GM21367 (cell line): ENCODE measurements around the gene DPF1.
"Not testable (repeated sequence)": the region's sequence is repeated elsewhere in the genome, so short reads cannot be mapped to it uniquely, and the experiment has no call there.

ENCODE experiments used
- ATAC-seq: cut with Tn5 transposase; IDR thresholded peaks from one replicate; pipeline ENCODE4 v1.9.1; 2021; ENCODE audit not compliant: unreplicated experiment

DPF1 gene

DNA sequence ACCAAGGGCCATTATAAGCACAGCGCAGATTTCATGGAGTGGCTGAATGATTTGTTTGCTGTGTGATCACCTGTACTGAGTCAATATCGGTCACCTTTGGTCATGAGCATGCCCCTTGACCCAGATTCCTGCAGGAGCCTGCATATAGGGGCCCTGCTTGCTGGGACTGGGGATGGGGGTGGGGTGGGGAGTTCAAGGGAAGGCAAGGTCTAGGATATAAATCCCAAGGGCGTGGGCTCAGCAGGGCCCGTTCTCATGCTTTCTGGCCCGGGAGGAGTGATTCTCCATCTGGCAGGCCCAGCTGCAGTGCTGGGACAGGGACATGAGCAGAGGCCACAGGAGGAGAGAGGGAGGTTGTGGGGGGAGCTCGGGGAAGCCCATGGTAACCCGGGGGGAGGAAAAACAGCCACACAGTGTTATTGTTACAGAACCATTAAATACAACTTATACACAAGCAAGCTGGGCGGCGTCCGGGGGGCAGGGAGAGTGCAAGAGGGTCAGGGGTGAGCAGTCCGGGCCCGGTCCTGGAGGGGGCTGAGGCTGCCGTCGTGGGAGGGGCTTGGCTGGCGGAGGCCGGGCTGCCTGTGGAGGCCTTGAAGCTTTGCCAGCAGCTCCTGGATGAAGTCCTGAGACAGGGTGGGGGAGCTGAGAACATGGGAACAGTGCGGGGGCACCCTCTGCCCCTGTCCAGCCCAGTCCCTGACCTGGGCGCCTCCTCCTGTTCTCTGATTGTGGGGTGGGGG is 27.0 kb upstream of the DPF1 start:
- no peak for ATAC-seq

GRCh38 chr19:38250428-38250820 is 26.4 kb upstream of the DPF1 start:
- no peak for ATAC-seq

- no peak for ATAC-seq
Observed at GRCh38 chr19:38248421-38248820, 24.4 kb upstream of the DPF1 start.

DNA sequence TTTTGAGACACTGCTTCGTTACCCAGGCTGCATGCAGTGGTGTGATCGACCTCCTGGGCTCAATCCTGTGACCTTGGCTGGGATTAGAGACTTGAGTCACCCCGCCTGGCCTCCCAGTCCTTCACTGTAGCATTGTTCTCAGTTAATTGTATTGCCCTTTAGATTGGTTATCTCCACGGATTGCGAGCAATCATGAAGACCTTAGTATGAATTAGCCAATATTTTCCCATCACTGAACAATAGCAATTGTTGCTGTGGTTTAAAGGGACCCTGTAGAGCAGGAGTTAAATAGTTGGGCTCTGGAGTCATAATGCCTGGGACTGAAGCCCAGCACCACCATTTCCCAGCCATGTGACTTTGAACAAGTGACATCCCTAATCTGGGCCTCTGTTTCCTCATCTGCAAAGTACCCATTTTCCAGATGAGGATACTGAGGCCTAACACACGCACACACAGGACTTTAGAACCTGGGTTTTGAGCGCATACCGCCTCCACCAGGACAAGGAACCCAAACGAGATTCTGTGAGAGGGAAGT is 23.8 kb upstream of the DPF1 start:
- no peak for ATAC-seq

GRCh38 chr19:38247126-38247525 is 23.1 kb upstream of the DPF1 start:
- no peak for ATAC-seq

- ATAC-seq: no peak
Observed at GRCh38 chr19:38245826-38246498, 21.9 kb upstream of the DPF1 start.

DNA sequence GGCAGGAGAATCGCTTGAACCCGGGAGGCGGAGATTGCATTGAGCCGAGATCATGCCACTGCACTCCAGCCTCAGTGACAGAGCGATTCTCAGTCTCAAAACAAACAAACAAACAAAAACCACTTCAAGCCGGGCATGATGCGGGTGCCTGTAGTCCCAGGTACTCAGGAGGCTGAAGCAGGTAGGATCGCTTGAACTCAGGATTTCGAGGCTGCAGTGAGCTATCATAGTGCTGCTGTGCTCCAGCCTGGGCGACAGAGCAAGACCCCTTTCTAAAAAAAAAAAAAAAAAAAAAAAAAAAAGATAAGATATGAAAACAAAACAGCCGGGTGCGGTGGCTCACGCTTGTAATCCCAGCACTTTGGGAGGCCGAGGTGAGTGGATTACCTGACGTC is 19.3 kb upstream of the DPF1 start:
- ATAC-seq: no peak

GRCh38 chr19:38239816-38240215 is 15.8 kb upstream of the DPF1 start:
- ATAC-seq: no peak

GRCh38 chr19:38234615-38235014 is 10.6 kb upstream of the DPF1 start:
- ATAC-seq: no peak

DNA sequence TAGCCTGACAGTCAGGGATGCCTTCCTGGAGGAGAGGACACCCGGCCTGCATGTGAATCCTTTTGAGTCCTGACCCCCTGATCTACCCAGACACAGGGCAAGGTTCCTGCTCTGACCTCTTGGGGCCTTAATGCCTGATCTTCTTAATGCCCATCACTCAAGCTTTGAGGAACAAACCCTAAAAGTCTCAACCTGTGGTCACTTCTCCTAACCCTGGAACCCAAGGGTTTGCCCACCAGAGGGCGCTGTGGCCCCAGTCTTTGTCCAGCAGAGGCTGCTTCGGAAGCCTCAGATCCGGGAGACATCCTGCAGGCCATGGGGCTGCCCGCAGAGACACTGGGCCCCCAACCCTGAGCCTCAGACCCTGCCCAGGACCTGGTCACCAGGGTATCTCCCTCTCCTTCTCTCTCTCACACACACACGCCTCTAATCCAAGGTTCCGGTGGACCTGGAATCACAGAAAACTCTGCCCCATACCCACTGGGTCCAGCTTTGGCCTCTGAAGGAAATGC is 9.8 kb upstream of the DPF1 start:
- no peak for ATAC-seq

- no peak for ATAC-seq
Observed at GRCh38 chr19:38231918-38232317, 7.9 kb upstream of the DPF1 start.

DNA sequence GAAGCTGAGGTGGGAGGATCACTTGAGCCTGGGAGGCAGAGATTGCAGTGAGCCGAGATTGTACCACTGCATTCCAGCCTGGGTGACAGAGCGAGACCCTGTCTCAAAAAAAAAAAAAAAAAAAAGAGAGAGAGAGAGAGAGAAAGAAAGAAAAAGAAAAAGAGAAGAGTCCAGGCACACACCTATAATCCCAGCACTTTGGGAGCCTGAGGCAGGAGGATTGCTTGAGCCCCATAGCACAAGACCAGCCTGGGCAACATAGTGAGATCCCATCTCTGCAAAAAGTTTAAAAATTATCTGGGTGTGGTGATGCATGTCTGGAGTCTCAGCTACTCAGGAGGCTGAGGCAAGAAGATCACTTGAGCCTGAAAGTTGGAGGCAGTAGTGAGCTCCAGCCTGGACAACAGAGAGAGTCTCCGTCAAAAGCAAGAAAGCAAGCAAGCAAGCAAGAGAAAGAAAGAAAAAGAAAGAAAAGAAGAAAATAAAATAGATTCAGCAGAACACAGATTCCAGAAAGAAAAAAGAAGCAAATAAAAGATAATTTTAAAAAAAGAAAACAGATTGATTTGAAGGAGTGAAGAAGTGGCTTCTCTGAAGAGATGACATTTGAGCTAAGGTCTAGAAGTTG is 6.6 kb upstream of the DPF1 start:
- not testable (repeated sequence) for ATAC-seq

GRCh38 chr19:38229585-38230073 is 5.6 kb upstream of the DPF1 start:
- peak; percentile 64 for ATAC-seq

DNA sequence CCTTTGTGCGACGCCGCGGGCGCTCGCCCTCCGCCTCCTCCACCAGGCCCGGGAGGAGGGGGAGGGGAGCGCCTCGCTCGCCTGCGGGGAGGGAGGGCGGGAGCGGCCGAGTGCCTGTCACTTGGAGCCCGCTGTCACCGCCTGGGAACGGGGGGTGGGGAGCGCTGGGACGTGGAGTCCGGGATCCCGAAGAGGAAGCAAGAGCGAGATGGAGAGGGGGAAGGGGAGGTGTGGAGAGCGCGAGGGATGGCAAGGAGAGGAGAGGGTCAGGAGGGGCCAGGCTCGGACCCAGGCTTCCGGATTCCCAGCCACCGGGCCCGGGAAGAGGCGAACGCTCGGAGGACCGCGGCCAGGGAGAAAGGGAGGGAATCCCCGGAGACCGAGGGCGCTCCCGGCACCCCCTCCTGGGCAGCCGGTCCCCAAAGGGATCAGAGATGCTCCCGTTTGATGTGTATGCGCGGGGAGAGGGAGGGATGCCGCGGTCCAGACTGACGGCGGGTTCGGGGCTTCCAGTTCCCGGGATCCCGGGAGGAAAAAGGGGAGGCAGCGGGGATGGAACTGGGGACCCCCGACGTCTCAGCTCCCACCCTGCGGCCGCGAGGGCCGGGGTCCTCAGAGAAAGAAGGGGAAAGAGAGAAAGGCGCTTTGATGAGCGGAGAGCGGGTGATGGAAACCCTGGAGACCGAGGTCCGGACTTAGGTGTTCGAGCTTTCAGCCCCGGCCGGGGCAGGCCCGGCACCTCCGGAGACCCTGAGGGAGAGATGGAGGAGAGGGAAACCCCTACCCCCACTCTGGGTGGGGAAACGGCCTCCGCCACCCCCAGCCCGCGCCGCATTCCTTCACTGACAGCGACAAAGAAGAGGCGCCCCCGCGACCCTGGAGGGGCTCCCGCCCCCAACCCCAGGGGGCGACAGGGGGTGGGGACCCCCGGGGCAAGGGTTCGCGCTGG is 4.7 kb upstream of the DPF1 start:
- ATAC-seq: no peak

- no peak for ATAC-seq
Observed at GRCh38 chr19:38228005-38228377, 4.0 kb upstream of the DPF1 start.

GRCh38 chr19:38227287-38228004 is 3.4 kb upstream of the DPF1 start:
- ATAC-seq: no peak

GRCh38 chr19:38224863-38225218 is 819 bp upstream of the DPF1 start:
- not testable (repeated sequence) for ATAC-seq

DNA sequence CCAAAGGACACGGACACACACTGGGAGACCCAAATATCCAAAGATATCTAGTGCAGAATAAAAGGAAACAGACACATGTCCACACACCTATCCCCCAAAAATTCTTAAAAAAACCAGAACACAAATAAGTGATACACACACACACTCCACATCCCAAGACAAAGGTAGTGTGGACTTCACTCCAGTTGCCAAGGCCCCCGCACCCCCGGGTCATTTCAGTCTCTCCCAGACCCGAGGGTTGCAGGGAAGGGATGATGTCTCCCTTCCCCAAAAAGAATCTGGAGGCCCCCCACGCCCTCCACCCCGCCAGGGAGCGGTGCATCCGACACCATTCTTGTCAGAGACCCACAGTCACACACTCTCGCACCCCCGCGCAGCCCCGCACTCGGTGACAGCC is 407 bp downstream of the DPF1 start:
- ATAC-seq: no peak

- ATAC-seq: no peak
Observed at GRCh38 chr19:38223119-38223523, 901 bp downstream of the DPF1 start.
